GM21825 (cell line): ENCODE measurements around the gene RBMS1.

Experiments used
- ATAC-seq: cut with Tn5 transposase; IDR thresholded peaks from one replicate; pipeline ENCODE4 v1.9.1; 2021; ENCODE audit warnings: mild to moderate bottlenecking, moderate library complexity; ENCODE audit not compliant: unreplicated experiment

Gene RBMS1

GRCh38 chr2:160261732-160262131 is 231.9 kb downstream of the RBMS1 start:
- no peak for ATAC-seq

- ATAC-seq = no peak
Observed at GRCh38 chr2:160258492-160258805, 235.2 kb downstream of the RBMS1 start.

GRCh38 chr2:160257743-160258491 is 235.7 kb downstream of the RBMS1 start:
- ATAC-seq = no peak

GRCh38 chr2:160257041-160257742 is 236.4 kb downstream of the RBMS1 start:
- no peak for ATAC-seq

- no peak for ATAC-seq
Observed at GRCh38 chr2:160256507-160256906, 237.1 kb downstream of the RBMS1 start.

- ATAC-seq = no peak
Observed at GRCh38 chr2:160255408-160255807, 238.2 kb downstream of the RBMS1 start.

- no peak for ATAC-seq
Observed at GRCh38 chr2:160254189-160254762, 239.3 kb downstream of the RBMS1 start.

GRCh38 chr2:160253440-160254188 is 240.0 kb downstream of the RBMS1 start:
- no peak for ATAC-seq

- no peak for ATAC-seq
Observed at GRCh38 chr2:160252900-160253299, 240.7 kb downstream of the RBMS1 start.

- no peak for ATAC-seq
Observed at GRCh38 chr2:160252278-160252887, 241.2 kb downstream of the RBMS1 start.

- no peak for ATAC-seq
Observed at GRCh38 chr2:160251569-160251968, 242.0 kb downstream of the RBMS1 start.

GRCh38 chr2:160249876-160250275 is 243.7 kb downstream of the RBMS1 start:
- ATAC-seq = no peak

GRCh38 chr2:160247296-160248035 is 246.1 kb downstream of the RBMS1 start:
- no peak for ATAC-seq

GRCh38 chr2:160246356-160246755 is 247.3 kb downstream of the RBMS1 start:
- no peak for ATAC-seq

- no peak for ATAC-seq
Observed at GRCh38 chr2:160245614-160246155, 247.9 kb downstream of the RBMS1 start.

- no peak for ATAC-seq
Observed at GRCh38 chr2:160242893-160243564, 250.6 kb downstream of the RBMS1 start.

- ATAC-seq = no peak
Observed at GRCh38 chr2:160241251-160242137, 252.1 kb downstream of the RBMS1 start.

GRCh38 chr2:160239436-160239835 is 254.2 kb downstream of the RBMS1 start:
- ATAC-seq = no peak

- no peak for ATAC-seq
Observed at GRCh38 chr2:160238392-160238791, 255.2 kb downstream of the RBMS1 start.
